ENCODE measurements around the gene MRNIP.

The MRNIP gene

GRCh38 chr5:179887802-179888201, 29.2 kb upstream of the MRNIP start:
- Histone ChIP-seq H3K27me3 (ENCODE audit: control insufficient read depth in 5 of 5, insufficient read depth in 4 of 5, low read length in 5 of 5) (no peaks in the 10 kb centered on the region), H3K4me3 (ENCODE audit: low read depth in 1 of 5, low read length in 5 of 5) (no peak overlapping the region), H3K36me3 (ENCODE audit: control insufficient read depth in 5 of 5, insufficient read depth in 5 of 5, low read length in 5 of 5) (peaks cover 11 to 92% (median 88%) of the 10 kb centered on the region in 5 donors), H3K4me1 (ENCODE audit: control insufficient read depth in 5 of 5, insufficient read depth in 5 of 5, low read length in 5 of 5) (no peaks in the 10 kb centered on the region), H3K27ac (ENCODE audit: low read depth, low read length) (no peak overlapping the region), H3K9ac (ENCODE audit: low read length in 5 of 5) (no peak overlapping the region), H3K9me3 (ENCODE audit: control insufficient read depth in 5 of 5, low read length in 5 of 5) (peaks cover 0 to 13% (median 5%) of the 10 kb centered on the region in 5 donors)

GRCh38 chr5:179887095-179887494, 28.5 kb upstream of the MRNIP start:
- Histone ChIP-seq H3K27me3 (ENCODE audit: control insufficient read depth in 5 of 5, insufficient read depth in 4 of 5, low read length in 5 of 5) (no peaks in the 10 kb centered on the region), H3K9ac (ENCODE audit: low read length in 5 of 5) (no peak overlapping the region), H3K9me3 (ENCODE audit: control insufficient read depth in 5 of 5, low read length in 5 of 5) (peaks cover 0 to 17% (median 12%) of the 10 kb centered on the region in 5 donors), H3K27ac (ENCODE audit: low read depth, low read length) (no peak overlapping the region), H3K36me3 (ENCODE audit: control insufficient read depth in 5 of 5, insufficient read depth in 5 of 5, low read length in 5 of 5) (peaks cover 11 to 85% (median 81%) of the 10 kb centered on the region in 5 donors), H3K4me1 (ENCODE audit: control insufficient read depth in 5 of 5, insufficient read depth in 5 of 5, low read length in 5 of 5) (no peaks in the 10 kb centered on the region), H3K4me3 (ENCODE audit: low read depth in 1 of 5, low read length in 5 of 5) (no peak overlapping the region)

GRCh38 chr5:179886190-179886911, 27.7 kb upstream of the MRNIP start:
- no peak overlapping the region for H3K4me3 ChIP-seq (ENCODE audit: low read depth in 1 of 5, low read length in 5 of 5)
- H3K9me3 ChIP-seq (ENCODE audit: control insufficient read depth in 5 of 5, low read length in 5 of 5), result peaks cover 0 to 17% (median 12%) of the 10 kb centered on the region in 5 donors
- H3K36me3 ChIP-seq (ENCODE audit: control insufficient read depth in 5 of 5, insufficient read depth in 5 of 5, low read length in 5 of 5), result peaks cover 11 to 78% (median 74%) of the 10 kb centered on the region in 5 donors
- H3K27ac ChIP-seq (ENCODE audit: low read depth, low read length), result no peak overlapping the region
- H3K27me3 ChIP-seq (ENCODE audit: control insufficient read depth in 5 of 5, insufficient read depth in 4 of 5, low read length in 5 of 5), result no peaks in the 10 kb centered on the region
- H3K9ac ChIP-seq (ENCODE audit: low read length in 5 of 5), result no peak overlapping the region
- no peaks in the 10 kb centered on the region for H3K4me1 ChIP-seq (ENCODE audit: control insufficient read depth in 5 of 5, insufficient read depth in 5 of 5, low read length in 5 of 5)

GRCh38 chr5:179885491-179886090, 27.0 kb upstream of the MRNIP start:
- Histone ChIP-seq H3K4me3 (ENCODE audit: low read depth in 1 of 5, low read length in 5 of 5) (no peak overlapping the region), H3K27me3 (ENCODE audit: control insufficient read depth in 5 of 5, insufficient read depth in 4 of 5, low read length in 5 of 5) (no peaks in the 10 kb centered on the region), H3K9me3 (ENCODE audit: control insufficient read depth in 5 of 5, low read length in 5 of 5) (peaks cover 0 to 17% (median 12%) of the 10 kb centered on the region in 5 donors), H3K27ac (ENCODE audit: low read depth, low read length) (no peak overlapping the region), H3K9ac (ENCODE audit: low read length in 5 of 5) (no peak overlapping the region), H3K36me3 (ENCODE audit: control insufficient read depth in 5 of 5, insufficient read depth in 5 of 5, low read length in 5 of 5) (peaks cover 11 to 76% (median 72%) of the 10 kb centered on the region in 5 donors), H3K4me1 (ENCODE audit: control insufficient read depth in 5 of 5, insufficient read depth in 5 of 5, low read length in 5 of 5) (no peaks in the 10 kb centered on the region)

GRCh38 chr5:179883163-179883562, 24.5 kb upstream of the MRNIP start:
- Histone ChIP-seq H3K27ac (ENCODE audit: low read depth, low read length) (no peak overlapping the region), H3K36me3 (ENCODE audit: control insufficient read depth in 5 of 5, insufficient read depth in 5 of 5, low read length in 5 of 5) (peaks cover 11 to 77% (median 67%) of the 10 kb centered on the region in 5 donors), H3K9ac (ENCODE audit: low read length in 5 of 5) (no peak overlapping the region)

GRCh38 chr5:179882338-179882737, 23.7 kb upstream of the MRNIP start:
- no peak overlapping the region for H3K9ac ChIP-seq (ENCODE audit: low read length in 5 of 5)
- H3K9me3 ChIP-seq (ENCODE audit: control insufficient read depth in 5 of 5, low read length in 5 of 5), result peaks cover 0 to 17% (median 12%) of the 10 kb centered on the region in 5 donors
- H3K4me1 ChIP-seq (ENCODE audit: control insufficient read depth in 5 of 5, insufficient read depth in 5 of 5, low read length in 5 of 5), result peaks cover 0 to 3% (median 0%) of the 10 kb centered on the region in 5 donors
- H3K27ac ChIP-seq (ENCODE audit: low read depth, low read length), result no peak overlapping the region
- H3K27me3 ChIP-seq (ENCODE audit: control insufficient read depth in 5 of 5, insufficient read depth in 4 of 5, low read length in 5 of 5), result no peaks in the 10 kb centered on the region
- no peak overlapping the region for H3K4me3 ChIP-seq (ENCODE audit: low read depth in 1 of 5, low read length in 5 of 5)
- peaks cover 13 to 77% (median 66%) of the 10 kb centered on the region in 5 donors for H3K36me3 ChIP-seq (ENCODE audit: control insufficient read depth in 5 of 5, insufficient read depth in 5 of 5, low read length in 5 of 5)

More at GRCh38 chr5:179883163-179883562, 24.5 kb upstream of the MRNIP start:
- no peaks in the 10 kb centered on the region for H3K27me3 ChIP-seq (ENCODE audit: control insufficient read depth in 5 of 5, insufficient read depth in 4 of 5, low read length in 5 of 5)
- no peak overlapping the region for H3K4me3 ChIP-seq (ENCODE audit: low read depth in 1 of 5, low read length in 5 of 5)
- H3K4me1 ChIP-seq (ENCODE audit: control insufficient read depth in 5 of 5, insufficient read depth in 5 of 5, low read length in 5 of 5), result peaks cover 0 to 3% (median 0%) of the 10 kb centered on the region in 5 donors
- H3K9me3 ChIP-seq (ENCODE audit: control insufficient read depth in 5 of 5, low read length in 5 of 5), result peaks cover 0 to 17% (median 12%) of the 10 kb centered on the region in 5 donors

GRCh38 chr5:179880848-179881590, 22.4 kb upstream of the MRNIP start:
- Histone ChIP-seq H3K4me3 (ENCODE audit: low read depth in 1 of 5, low read length in 5 of 5) (no peak overlapping the region), H3K27ac (ENCODE audit: low read depth, low read length) (no peak overlapping the region), H3K36me3 (ENCODE audit: control insufficient read depth in 5 of 5, insufficient read depth in 5 of 5, low read length in 5 of 5) (peaks cover 13 to 73% (median 59%) of the 10 kb centered on the region in 5 donors), H3K9me3 (ENCODE audit: control insufficient read depth in 5 of 5, low read length in 5 of 5) (peaks cover 0 to 17% (median 12%) of the 10 kb centered on the region in 5 donors), H3K27me3 (ENCODE audit: control insufficient read depth in 5 of 5, insufficient read depth in 4 of 5, low read length in 5 of 5) (no peaks in the 10 kb centered on the region), H3K4me1 (ENCODE audit: control insufficient read depth in 5 of 5, insufficient read depth in 5 of 5, low read length in 5 of 5) (peaks cover 0 to 4% (median 3%) of the 10 kb centered on the region in 5 donors), H3K9ac (ENCODE audit: low read length in 5 of 5) (no peak overlapping the region)

GRCh38 chr5:179880066-179880650, 21.5 kb upstream of the MRNIP start:
- H3K9ac ChIP-seq (ENCODE audit: low read length in 5 of 5), result no peak overlapping the region
- H3K9me3 ChIP-seq (ENCODE audit: control insufficient read depth in 5 of 5, low read length in 5 of 5), result peaks cover 0 to 17% (median 12%) of the 10 kb centered on the region in 5 donors
- H3K36me3 ChIP-seq (ENCODE audit: control insufficient read depth in 5 of 5, insufficient read depth in 5 of 5, low read length in 5 of 5), result peaks cover 13 to 73% (median 62%) of the 10 kb centered on the region in 5 donors
- H3K4me1 ChIP-seq (ENCODE audit: control insufficient read depth in 5 of 5, insufficient read depth in 5 of 5, low read length in 5 of 5), result peaks cover 0 to 6% (median 3%) of the 10 kb centered on the region in 5 donors
- H3K4me3 ChIP-seq (ENCODE audit: low read depth in 1 of 5, low read length in 5 of 5), result no peak overlapping the region
- no peak overlapping the region for H3K27ac ChIP-seq (ENCODE audit: low read depth, low read length)
- H3K27me3 ChIP-seq (ENCODE audit: control insufficient read depth in 5 of 5, insufficient read depth in 4 of 5, low read length in 5 of 5), result no peaks in the 10 kb centered on the region

GRCh38 chr5:179879690-179880010, 21.0 kb upstream of the MRNIP start:
- peaks cover 0 to 17% (median 12%) of the 10 kb centered on the region in 5 donors for H3K9me3 ChIP-seq (ENCODE audit: control insufficient read depth in 5 of 5, low read length in 5 of 5)
- no peak overlapping the region for H3K9ac ChIP-seq (ENCODE audit: low read length in 5 of 5)
- no peaks in the 10 kb centered on the region for H3K27me3 ChIP-seq (ENCODE audit: control insufficient read depth in 5 of 5, insufficient read depth in 4 of 5, low read length in 5 of 5)
- H3K4me1 ChIP-seq (ENCODE audit: control insufficient read depth in 5 of 5, insufficient read depth in 5 of 5, low read length in 5 of 5), result peaks cover 0 to 6% (median 3%) of the 10 kb centered on the region in 5 donors
- no peak overlapping the region for H3K27ac ChIP-seq (ENCODE audit: low read depth, low read length)
- peaks cover 13 to 73% (median 64%) of the 10 kb centered on the region in 5 donors for H3K36me3 ChIP-seq (ENCODE audit: control insufficient read depth in 5 of 5, insufficient read depth in 5 of 5, low read length in 5 of 5)
- H3K4me3 ChIP-seq (ENCODE audit: low read depth in 1 of 5, low read length in 5 of 5), result no peak overlapping the region

All from subcutaneous abdominal adipose tissue (tissue), 5 donors.